Tibial nerve (tissue), 4 donors: ENCODE data around the gene COX6B2. TPM values are rescaled to one million over a fixed set of nuclear protein-coding genes. Genes with fewer than 3 reads are reported as not detected.

ENCODE experiments used
- DNase-seq, 2 donors: peaks; one replicate each; pipeline ENCODE4 v3.0.0-alpha.2; 2019; ENCODE audit warnings: low spot score in 2 of 2
- H3K27ac ChIP-seq, 4 donors: fragments of 200-600 bp; sonication (generic) in 3 of 4; one replicate each; pipeline ENCODE4 v1.5.1; 2017 to 2019; ENCODE audit warnings: mild to moderate bottlenecking in 1 of 4
- H3K27me3 ChIP-seq, 2 donors: fragments of 200-600 bp; sonication (generic) in 1 of 2; one replicate each; pipeline versions ENCODE4 v1.5.1 to v1.6.0; 2017 to 2019
- H3K36me3 ChIP-seq, 3 donors: fragments of 200-600 bp; sonication (generic); one replicate each; pipeline ENCODE4 v1.5.1; 2018 to 2019
- H3K4me1 ChIP-seq, 4 donors: fragments of 200-600 bp; sonication (generic) in 3 of 4; one replicate each; pipeline ENCODE4 v1.5.1; 2017 to 2019
- H3K4me3 ChIP-seq, 4 donors: fragments of 200-600 bp; sonication (generic) in 3 of 4; one replicate each; pipeline ENCODE4 v1.5.1; 2017 to 2019; ENCODE audit warnings: mild to moderate bottlenecking in 1 of 4, moderate library complexity in 1 of 4
- H3K9me3 ChIP-seq, 4 donors: fragments of 200-600 bp; sonication (generic) in 3 of 4; one replicate each; pipeline ENCODE4 v1.5.1; 2017 to 2019
- EP300 ChIP-seq, 2 donors: sonication (generic); formaldehyde crosslinking; IDR thresholded peaks; one replicate each; pipeline ENCODE4 v1.6.1; 2017; ENCODE audit warnings: antibody characterized with exemption in 2 of 2, mild to moderate bottlenecking in 1 of 2
- POLR2A ChIP-seq, 2 donors: fragments of 450-650 bp; IDR thresholded peaks; one replicate each; pipeline ENCODE4 v1.6.1; 2017; ENCODE audit warnings: antibody characterized with exemption in 2 of 2, mild to moderate bottlenecking in 2 of 2, moderate library complexity in 2 of 2
- WGBS, 2 donors: methylation state at CpG; one replicate each; pipeline ENCODE4 v1.1.5; 2018; 5-methylcytosine and 5-hydroxymethylcytosine counted together
- total RNA-seq, 4 donors: library from RNA; depleted of rRNA; stranded (reverse); fragments of >200 nt; gene quantifications; one replicate each; pipeline ENCODE4 v1.1.0, GENCODE V29; 2016
- TF ChIP-seq, protein P1 (sequence below), 5 experiments: fragments of 200-600 bp in 3 of 5; fragments of 450-650 bp in 2 of 5; sonication (generic) in 3 of 5; IDR thresholded peaks; one replicate each; pipeline ENCODE4 v1.5.1; 2016 to 2019; ENCODE audit warnings: antibody characterized with exemption in 5 of 5, mild to moderate bottlenecking in 3 of 5, moderate library complexity in 2 of 5

The COX6B2 gene
- total RNA-seq, 4 donors from 2014 or later = not detected

DNA sequence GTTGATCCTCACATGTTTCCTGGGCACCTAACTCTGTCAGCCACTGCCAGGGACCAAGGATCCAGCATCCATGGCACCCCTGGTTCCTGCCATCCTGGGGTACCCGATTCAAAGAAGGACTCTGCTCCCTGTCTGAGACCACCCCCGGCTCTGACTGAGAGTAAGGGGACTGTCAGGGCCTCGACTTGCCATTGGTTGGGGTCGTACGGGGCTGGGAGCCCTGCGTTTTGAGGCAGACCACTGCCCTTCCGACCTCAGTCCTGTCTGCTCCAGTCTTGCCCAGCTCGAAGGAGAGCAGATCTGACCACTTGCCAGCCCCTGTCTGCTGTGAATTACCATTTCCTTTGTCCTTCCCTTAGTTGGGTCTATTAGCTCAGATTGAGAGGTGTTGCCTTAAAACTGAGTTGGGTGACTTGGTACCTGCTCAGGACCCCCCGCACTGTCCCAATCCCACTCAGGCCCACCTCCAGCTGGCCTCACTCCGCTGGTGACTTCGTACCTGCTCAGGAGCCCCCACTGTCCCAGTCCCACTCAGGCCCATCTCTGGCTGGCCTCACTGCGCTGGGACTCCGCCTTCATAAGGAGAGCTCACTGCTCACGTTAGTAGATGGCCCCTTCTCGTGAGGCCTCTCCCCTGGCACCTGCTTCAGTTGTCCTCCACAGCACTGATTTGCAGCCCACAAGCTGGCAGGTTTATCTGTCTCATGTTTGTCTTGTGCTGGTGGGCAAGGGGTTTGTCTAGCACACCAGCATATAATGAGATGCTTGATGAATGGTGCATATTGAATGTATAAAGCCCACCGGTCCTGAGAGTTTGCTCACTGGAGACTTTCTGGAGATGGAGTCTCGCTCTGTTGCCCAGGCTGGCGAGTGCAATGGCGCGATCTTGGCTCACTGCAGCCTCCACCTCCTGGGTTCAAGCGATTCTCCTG lies 35.1 kb upstream of the COX6B2 start:
- Histone ChIP-seq H3K4me1 (peaks cover 0 to 60% (median 30%) of the 10 kb centered on the region in 4 donors), H3K27me3 (no peaks in the 10 kb centered on the region), H3K36me3 (peaks cover 0 to 62% (median 12%) of the 10 kb centered on the region in 3 donors), H3K4me3 (no peak overlapping the region), H3K27ac (peak overlapping the region in 1 of 4 donors; percentile 11), H3K9me3 (no peaks in the 10 kb centered on the region)
- 75 to 79% methylated on average over 18 to 21 of the region's 21 CpGs for WGBS, 2 donors
- DNase-seq = no peak
- TF ChIP-seq POLR2A (IDR thresholded peaks at IDR 0.05) (no peak), EP300 (IDR thresholded peaks at IDR 0.05) (no peak)
- TF ChIP-seq, protein P1, sequence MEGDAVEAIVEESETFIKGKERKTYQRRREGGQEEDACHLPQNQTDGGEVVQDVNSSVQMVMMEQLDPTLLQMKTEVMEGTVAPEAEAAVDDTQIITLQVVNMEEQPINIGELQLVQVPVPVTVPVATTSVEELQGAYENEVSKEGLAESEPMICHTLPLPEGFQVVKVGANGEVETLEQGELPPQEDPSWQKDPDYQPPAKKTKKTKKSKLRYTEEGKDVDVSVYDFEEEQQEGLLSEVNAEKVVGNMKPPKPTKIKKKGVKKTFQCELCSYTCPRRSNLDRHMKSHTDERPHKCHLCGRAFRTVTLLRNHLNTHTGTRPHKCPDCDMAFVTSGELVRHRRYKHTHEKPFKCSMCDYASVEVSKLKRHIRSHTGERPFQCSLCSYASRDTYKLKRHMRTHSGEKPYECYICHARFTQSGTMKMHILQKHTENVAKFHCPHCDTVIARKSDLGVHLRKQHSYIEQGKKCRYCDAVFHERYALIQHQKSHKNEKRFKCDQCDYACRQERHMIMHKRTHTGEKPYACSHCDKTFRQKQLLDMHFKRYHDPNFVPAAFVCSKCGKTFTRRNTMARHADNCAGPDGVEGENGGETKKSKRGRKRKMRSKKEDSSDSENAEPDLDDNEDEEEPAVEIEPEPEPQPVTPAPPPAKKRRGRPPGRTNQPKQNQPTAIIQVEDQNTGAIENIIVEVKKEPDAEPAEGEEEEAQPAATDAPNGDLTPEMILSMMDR (IDR thresholded peaks at IDR 0.05) = no peak

DNA sequence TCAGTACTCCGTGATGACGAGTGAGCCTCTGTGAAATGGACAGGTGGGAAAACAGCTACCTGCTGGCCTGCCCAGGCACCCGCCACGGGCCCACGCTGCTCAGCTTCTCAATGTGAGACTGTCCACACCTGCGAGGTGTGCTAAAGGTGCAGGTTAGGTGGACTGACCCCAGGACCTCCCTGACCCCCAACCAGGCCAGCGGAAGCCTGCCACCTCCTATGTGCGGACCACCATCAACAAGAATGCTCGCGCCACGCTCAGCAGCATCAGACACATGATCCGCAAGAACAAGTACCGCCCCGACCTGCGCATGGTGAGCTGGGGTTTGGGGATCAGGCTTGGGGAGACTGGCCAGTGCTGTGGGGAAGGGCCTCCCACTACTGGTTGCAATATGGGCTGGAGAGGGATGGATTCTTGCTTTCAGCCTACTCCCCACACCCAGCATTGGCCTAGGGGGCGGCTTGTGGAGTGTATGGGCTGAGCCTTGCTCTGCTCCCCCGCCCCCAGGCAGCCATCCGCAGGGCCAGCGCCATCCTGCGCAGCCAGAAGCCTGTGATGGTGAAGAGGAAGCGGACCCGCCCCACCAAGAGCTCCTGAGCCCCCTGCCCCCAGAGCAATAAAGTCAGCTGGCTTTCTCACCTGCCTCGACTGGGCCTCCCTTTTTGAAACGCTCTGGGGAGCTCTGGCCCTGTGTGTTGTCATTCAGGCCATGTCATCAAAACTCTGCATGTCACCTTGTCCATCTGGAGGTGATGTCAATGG lies 33.4 kb upstream of the COX6B2 start:
- no peak for DNase-seq
- no peaks in the 10 kb centered on the region for H3K9me3 ChIP-seq
- peaks cover 0 to 61% (median 12%) of the 10 kb centered on the region in 3 donors for H3K36me3 ChIP-seq
- WGBS, 2 donors = 81% methylated on average over 15 to 20 of the region's 24 CpGs
- peaks cover 0 to 72% (median 37%) of the 10 kb centered on the region in 4 donors for H3K4me1 ChIP-seq
- peak overlapping the region in 3 of 4 donors; percentile 0 to 91 (median 69) for H3K4me3 ChIP-seq
- peak overlapping the region in 1 of 4 donors; percentile 96 for H3K27ac ChIP-seq
- TF ChIP-seq EP300 (IDR thresholded peaks at IDR 0.05) = no peak
- TF ChIP-seq, protein P1 (IDR thresholded peaks at IDR 0.05) = no peak
- TF ChIP-seq POLR2A (IDR thresholded peaks at IDR 0.05) = no peak
- H3K27me3 ChIP-seq = no peaks in the 10 kb centered on the region

DNA sequence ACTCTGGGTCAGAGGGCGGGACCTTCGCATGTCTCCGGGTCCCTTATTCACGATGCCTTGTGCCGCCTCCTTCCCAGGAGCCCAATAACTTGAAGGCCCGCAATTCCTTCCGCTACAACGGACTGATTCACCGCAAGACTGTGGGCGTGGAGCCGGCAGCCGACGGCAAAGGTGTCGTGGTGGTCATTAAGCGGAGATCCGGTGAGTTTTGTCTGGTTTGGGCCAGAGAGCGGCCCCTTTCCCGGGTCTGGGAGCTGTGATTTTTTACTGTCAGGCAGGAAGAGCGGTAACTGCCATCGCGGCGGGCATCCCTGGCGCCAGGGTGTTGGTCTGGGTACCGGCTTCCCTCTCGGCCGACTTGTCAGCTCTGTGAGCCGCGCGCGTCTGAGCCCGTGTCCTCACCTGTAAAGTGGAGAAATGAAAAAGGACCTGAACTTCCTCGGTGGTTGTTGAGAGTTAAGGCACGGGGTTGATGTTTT lies 32.0 kb upstream of the COX6B2 start:
- H3K36me3 ChIP-seq = peaks cover 0 to 47% (median 12%) of the 10 kb centered on the region in 3 donors
- H3K27ac ChIP-seq = peak overlapping the region; percentile 79 to 97 (median 92)
- peak overlapping the region; percentile 69 to 95 (median 92) for H3K4me3 ChIP-seq
- WGBS, 2 donors = 3 to 4% methylated on average over 18 to 32 of the region's 33 CpGs
- no peak for DNase-seq
- peaks cover 0 to 68% (median 37%) of the 10 kb centered on the region in 4 donors for H3K4me1 ChIP-seq
- H3K27me3 ChIP-seq = no peaks in the 10 kb centered on the region
- H3K9me3 ChIP-seq = no peaks in the 10 kb centered on the region
- TF ChIP-seq POLR2A (IDR thresholded peaks at IDR 0.05) (no peak), EP300 (IDR thresholded peaks at IDR 0.05) (no peak)
- TF ChIP-seq, protein P1 (IDR thresholded peaks at IDR 0.05) = no peak

DNA sequence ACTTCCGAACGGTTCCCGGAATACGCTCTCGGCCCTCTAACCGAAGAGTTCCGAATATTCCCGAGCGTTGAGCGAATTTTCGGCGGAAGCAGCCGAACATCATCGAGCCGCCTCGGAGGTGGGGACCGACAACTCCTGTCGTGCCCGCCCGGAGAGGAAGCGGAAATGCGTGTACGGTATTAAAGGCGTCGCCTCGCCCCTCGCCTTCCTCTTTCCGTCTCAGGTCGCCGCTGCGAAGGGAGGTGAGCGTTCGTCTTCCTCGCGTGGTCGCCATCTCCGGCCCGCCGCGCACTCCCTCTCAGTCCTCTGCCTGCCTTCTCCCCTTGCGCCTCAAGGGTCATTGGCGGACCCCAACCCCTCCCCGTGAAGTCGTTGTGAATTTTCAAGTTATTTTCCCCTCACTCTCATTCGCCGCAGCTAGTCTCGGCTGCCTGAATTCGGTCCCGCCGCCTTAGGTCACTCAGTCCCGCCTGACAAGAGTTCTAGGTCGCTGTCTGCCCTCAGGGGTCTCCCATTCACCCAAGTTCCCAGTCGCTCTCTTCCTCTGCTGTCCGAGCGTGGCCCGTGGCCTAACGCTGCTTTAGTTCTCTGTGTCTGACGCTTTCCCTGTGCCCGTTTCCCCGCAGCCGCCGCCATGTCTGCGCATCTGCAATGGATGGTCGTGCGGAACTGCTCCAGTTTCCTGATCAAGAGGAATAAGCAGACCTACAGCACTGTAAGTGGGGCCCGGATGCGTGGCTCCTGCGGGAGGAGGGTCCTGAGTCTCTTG lies 31.4 kb upstream of the COX6B2 start, which contains the start of gene RPL28:
TSS of gene RPL28 (plus strand) at position 209 of the 769 bp plus-strand sequence. CDS start at position 635, 426 bp downstream.
- peak; percentile 96 for TF ChIP-seq POLR2A (IDR thresholded peaks at IDR 0.05)
- TF ChIP-seq, protein P1 (IDR thresholded peaks at IDR 0.05) = peak in 2 of 5 experiments; percentile 10 to 26
- peak; percentile 88 to 100 for TF ChIP-seq EP300 (IDR thresholded peaks at IDR 0.05)
- H3K4me1 ChIP-seq = peaks cover 0 to 62% (median 37%) of the 10 kb centered on the region in 4 donors

More for the DNA sequence above, 31.4 kb upstream of the COX6B2 start, which contains the start of gene RPL28:
- peaks cover 0 to 41% (median 12%) of the 10 kb centered on the region in 3 donors for H3K36me3 ChIP-seq
- no peaks in the 10 kb centered on the region for H3K9me3 ChIP-seq
- DNase-seq = peak; percentile 96 to 99
- H3K4me3 ChIP-seq = peak within 1 kb of the TSS; percentile 69 to 95 (median 92)
- WGBS, 2 donors = 0 to 1% methylated on average over 43 to 59 of the region's 68 CpGs
- peak within 1 kb of the TSS; percentile 79 to 97 (median 92) for H3K27ac ChIP-seq
- H3K27me3 ChIP-seq = no peaks in the 10 kb centered on the region
